MCF 10A (cell line): ENCODE results near the gene FAM110A. TPM values are rescaled to one million over a fixed set of nuclear protein-coding genes. Genes with fewer than 3 reads are reported as not detected.
"Not testable (repeated sequence)": the region's sequence is repeated elsewhere in the genome, so short reads cannot be mapped to it uniquely, and the experiment has no call there.

ENCODE experiments used
- BruUV-seq: library from RNA; stranded (reverse); fragments of 400-500 nt; replicated peaks from 2 replicates; lab custom pipeline; 2021; lab: Mats Ljungman, UMichigan
- CTCF ChIA-PET: fragments of 300-600 bp; sonication (Branson Sonifier 250); formaldehyde crosslinking; extraction: SDS; loops from one replicate; lab custom pipeline; 2021; ENCODE audit warnings: antibody characterized with exemption, inconsistent platforms; lab: Yijun Ruan, JAX
- POLR2A ChIA-PET: fragments of 300-600, 350-650 bp; sonication (Branson Sonifier 250); formaldehyde crosslinking; extraction: SDS; loops from one replicate; lab custom pipeline; 2020; ENCODE audit warnings: antibody characterized with exemption, inconsistent platforms; lab: Yijun Ruan, JAX
- DNase-seq: peaks from one replicate; pipeline ENCODE4 v3.0.0-alpha.2; 2018; ENCODE audit not compliant: unreplicated experiment
- H3K27ac Mint-ChIP-seq: one replicate; pipeline ENCODE4 v1.8.0; 2022; ENCODE audit warnings: mild to moderate bottlenecking, low read depth, mixed read lengths; ENCODE audit not compliant: unreplicated experiment
- H3K27me3 Mint-ChIP-seq: one replicate; pipeline ENCODE4 v1.8.0; 2022; ENCODE audit warnings: mixed read lengths; ENCODE audit not compliant: insufficient read depth, unreplicated experiment
- H3K36me3 Mint-ChIP-seq: one replicate; pipeline ENCODE4 v1.8.0; 2022; ENCODE audit warnings: mild to moderate bottlenecking, moderate library complexity, mixed read lengths; ENCODE audit not compliant: insufficient read depth, unreplicated experiment
- H3K4me1 Mint-ChIP-seq: one replicate; pipeline ENCODE4 v1.8.0; 2022; ENCODE audit warnings: mixed read lengths; ENCODE audit not compliant: insufficient read depth, unreplicated experiment
- H3K4me3 Mint-ChIP-seq: one replicate; pipeline ENCODE4 v1.8.0; 2022; ENCODE audit warnings: mild to moderate bottlenecking, moderate library complexity, mixed read lengths; ENCODE audit not compliant: unreplicated experiment
- H3K9me3 Mint-ChIP-seq: one replicate; pipeline ENCODE4 v1.8.0; 2022; ENCODE audit warnings: mixed read lengths; ENCODE audit not compliant: unreplicated experiment
- CTCF ChIP-seq: fragments of 200-600 bp; IDR thresholded peaks from one replicate; pipeline ENCODE4 v1.8.0; 2022; ENCODE audit warnings: antibody characterized with exemption, mild to moderate bottlenecking; ENCODE audit not compliant: unreplicated experiment
- intact Hi-C: fragments of 100-400 bp; cut with micrococcal nuclease; formaldehyde crosslinking; loops from 2 replicates; pipeline ENCODE4 v1.14.1; 2022
- total RNA-seq: library from RNA; stranded (reverse); gene quantifications from 2 replicates; pipeline ENCODE4 v1.2.3, GENCODE V29; 2022

The FAM110A gene
- total RNA-seq, 1 experiment from 2014 or later = 13.6 TPM

- Mint-ChIP-seq H3K9me3 (no peaks in the 10 kb centered on the region), H3K4me1 (peaks cover 34% of the 10 kb centered on the region), H3K4me3 (no peak overlapping the region), H3K27ac (peak overlapping the region; percentile 37), H3K36me3 (no peaks in the 10 kb centered on the region), H3K27me3 (no peaks in the 10 kb centered on the region)
- intact Hi-C loops = no loop called here
- no peak for DNase-seq
- CTCF ChIA-PET = interaction anchor here (1.4 to 2.1 kb wide), 2 partner anchors 66 to 72 kb away, joined by 8 read pairs; no protein-coding TSS in a partner anchor
- POLR2A ChIA-PET = interaction anchor here (1.0 to 1.2 kb wide), 5 partner anchors 28 to 67 kb away, joined by 3 to 5 read pairs (median 3); no protein-coding TSS in a partner anchor
- TF ChIP-seq CTCF = no peak
- BruUV-seq = no TSS peak
Observed at GRCh38 chr20:890666-891057, 57.1 kb downstream of the FAM110A start.

GRCh38 chr20:891058-891705 is 57.7 kb downstream of the FAM110A start:
- Mint-ChIP-seq H3K4me3 (no peak overlapping the region), H3K4me1 (peaks cover 34% of the 10 kb centered on the region), H3K9me3 (peaks cover 4% of the 10 kb centered on the region), H3K27me3 (no peaks in the 10 kb centered on the region), H3K36me3 (no peaks in the 10 kb centered on the region), H3K27ac (peak overlapping the region; percentile 37)
- CTCF ChIA-PET = interaction anchor here (1.4 to 2.1 kb wide), 2 partner anchors 65 to 73 kb away, joined by 8 read pairs; no protein-coding TSS in a partner anchor
- POLR2A ChIA-PET = interaction anchor here (0.7 to 1.2 kb wide), 7 partner anchors 23 to 67 kb away, joined by 3 to 5 read pairs (median 3); partner anchors contain the start of gene FAM110A
- intact Hi-C loops = no loop called here
- no peak for TF ChIP-seq CTCF
- DNase-seq = peak; percentile 78
- BruUV-seq = no TSS peak

- ChIA-PET CTCF (interaction anchor here (1.0 to 2.1 kb wide), 3 partner anchors 20 to 73 kb away, joined by 3 to 8 read pairs (median 8); no protein-coding TSS in a partner anchor), POLR2A (interaction anchor here (0.7 to 1.2 kb wide), 4 partner anchors 24 to 66 kb away, joined by 3 to 5 read pairs (median 4); partner anchors contain the start of gene FAM110A)
- no TSS peak for BruUV-seq
- Mint-ChIP-seq H3K27ac (no peak overlapping the region), H3K27me3 (no peaks in the 10 kb centered on the region), H3K9me3 (peaks cover 7% of the 10 kb centered on the region), H3K4me3 (no peak overlapping the region), H3K36me3 (no peaks in the 10 kb centered on the region), H3K4me1 (peaks cover 34% of the 10 kb centered on the region)
- intact Hi-C loops = no loop called here
- DNase-seq = no peak
- no peak for TF ChIP-seq CTCF
Observed at GRCh38 chr20:891706-892080, 58.2 kb downstream of the FAM110A start.

- BruUV-seq, intact Hi-C loops, H3K4me3 Mint-ChIP-seq, POLR2A ChIA-PET, H3K27ac Mint-ChIP-seq, DNase-seq, H3K27me3 Mint-ChIP-seq, H3K36me3 Mint-ChIP-seq: not testable (repeated sequence)
- Mint-ChIP-seq H3K4me1 (peaks cover 33% of the 10 kb centered on the region), H3K9me3 (peaks cover 12% of the 10 kb centered on the region)
- CTCF ChIA-PET = interaction anchor here (0.6 to 1.0 kb wide), 2 partner anchors 19 to 241 kb away, joined by 3 read pairs; no protein-coding TSS in a partner anchor
Observed at GRCh38 chr20:892371-892770, 58.9 kb downstream of the FAM110A start.

Other genes with a start within 250 kb of the FAM110A start
- not detected in 2 replicates for gene TCF15, start 223.4 kb upstream of the FAM110A start, total RNA-seq
- 42.6 and 43.4 TPM in 2 replicates for gene SRXN1, start 180.5 kb upstream of the FAM110A start, total RNA-seq
- gene SCRT2, start 157.9 kb upstream of the FAM110A start, total RNA-seq = not detected in 2 replicates
- 0.14 and 0.17 TPM in 2 replicates for gene SLC52A3, start 65.2 kb upstream of the FAM110A start, total RNA-seq
- not detected in 2 replicates for gene ANGPT4, start 82.6 kb downstream of the FAM110A start, total RNA-seq
- not detected in 2 replicates for gene RSPO4, start 168.6 kb downstream of the FAM110A start, total RNA-seq